SK-N-SH treated with all-trans-retinoic acid at 6 μM for 48 hours (cell line): ENCODE measurements around the gene MYOM1.

Experiments
- ATAC-seq: fragments of 200-7000 bp; cut with Tn5 transposase; 3 replicates; pipeline ENCODE4 v1.9.1; 2020; ENCODE audit warnings: mild to moderate bottlenecking, moderate library complexity
- ARNTL ChIP-seq: fragments of 450-650 bp; formaldehyde crosslinking; IDR thresholded peaks from 2 replicates; pipeline ENCODE4 v1.5.0; 2020; ENCODE audit warnings: low read depth, mild to moderate bottlenecking, moderate library complexity, borderline replicate concordance
- BACH2 ChIP-seq: fragments of 250-450 bp; sonication (Bioruptor Pico); IDR thresholded peaks from 2 replicates; pipeline ENCODE4 v1.9.0; 2021; ENCODE audit warnings: mild to moderate bottlenecking, borderline replicate concordance
- CSDC2 ChIP-seq: fragments of 250-450 bp; sonication (Bioruptor Pico); IDR thresholded peaks from 2 replicates; pipeline ENCODE4 v1.5.0; 2020; ENCODE audit warnings: mild to moderate bottlenecking, moderate library complexity
- ESRRG ChIP-seq: fragments of 250-450 bp; sonication (Bioruptor Pico); IDR thresholded peaks from 2 replicates; pipeline ENCODE4 v1.6.1; 2021; ENCODE audit warnings: mild to moderate bottlenecking
- GLIS3 ChIP-seq: fragments of 250-450 bp; sonication (Bioruptor Pico); IDR thresholded peaks from 2 replicates; pipeline ENCODE4 v1.5.0; 2020; ENCODE audit warnings: mild to moderate bottlenecking, moderate library complexity
- ISL1 ChIP-seq: fragments of 250-450 bp; sonication (Bioruptor Pico); IDR thresholded peaks from 2 replicates; pipeline ENCODE4 v2.1.2; 2022; ENCODE audit warnings: mild to moderate bottlenecking, moderate library complexity
- PATZ1 ChIP-seq: fragments of 250-450 bp; sonication (Bioruptor Pico); IDR thresholded peaks from 2 replicates; pipeline ENCODE4 v1.8.0; 2020; ENCODE audit warnings: mild to moderate bottlenecking, moderate library complexity, borderline replicate concordance
- PPARA ChIP-seq: fragments of 250-450 bp; sonication (Bioruptor Pico); IDR thresholded peaks from 2 replicates; pipeline ENCODE4 v1.5.0; 2020; ENCODE audit warnings: mild to moderate bottlenecking, borderline replicate concordance
- SNAI2 ChIP-seq: fragments of 250-450 bp; sonication (Bioruptor Pico); IDR thresholded peaks from 2 replicates; pipeline ENCODE4 v1.5.0; 2020; ENCODE audit warnings: mild to moderate bottlenecking, moderate library complexity
- TOX ChIP-seq: fragments of 250-450 bp; sonication (Bioruptor Pico); IDR thresholded peaks from 2 replicates; pipeline ENCODE4 v1.8.0; 2021; ENCODE audit warnings: mild to moderate bottlenecking, moderate library complexity, borderline replicate concordance
- TSHZ2 ChIP-seq: fragments of 250-450 bp; sonication (Bioruptor Pico); IDR thresholded peaks from 2 replicates; pipeline ENCODE4 v1.5.0; 2020; ENCODE audit warnings: mild to moderate bottlenecking, moderate library complexity
- ZC3H10 ChIP-seq: fragments of 250-450 bp; sonication (Bioruptor Pico); IDR thresholded peaks from 2 replicates; pipeline ENCODE4 v1.5.1; 2021; ENCODE audit warnings: mild to moderate bottlenecking, moderate library complexity
- ZFP3 ChIP-seq: fragments of 250-450 bp; sonication (Bioruptor Pico); IDR thresholded peaks from 2 replicates; pipeline ENCODE4 v1.5.0; 2020; ENCODE audit warnings: mild to moderate bottlenecking, moderate library complexity
- ZFP30 ChIP-seq: fragments of 450-650 bp; formaldehyde crosslinking; IDR thresholded peaks from 2 replicates; pipeline ENCODE4 v1.5.0; 2022; ENCODE audit warnings: mild to moderate bottlenecking, moderate library complexity
- ZNF565 ChIP-seq: fragments of 450-650 bp; formaldehyde crosslinking; conservative IDR thresholded peaks from 2 replicates; pipeline ENCODE4 v1.5.0; 2020; ENCODE audit warnings: low read depth, mild to moderate bottlenecking, moderate library complexity
- ZNF70 ChIP-seq: fragments of 450-650 bp; formaldehyde crosslinking; IDR thresholded peaks from 2 replicates; pipeline ENCODE4 v1.5.0; 2020; ENCODE audit warnings: mild to moderate bottlenecking, moderate library complexity
- ZNF8 ChIP-seq: fragments of 450-650 bp; formaldehyde crosslinking; IDR thresholded peaks from 2 replicates; pipeline ENCODE4 v1.5.0; 2020; ENCODE audit warnings: mild to moderate bottlenecking, moderate library complexity
- TF ChIP-seq, protein P1 (sequence below): fragments of 250-450 bp; sonication (Bioruptor Pico); IDR thresholded peaks from 2 replicates; pipeline ENCODE4 v1.8.0; 2021; ENCODE audit warnings: low read depth, mild to moderate bottlenecking, moderate library complexity, borderline replicate concordance
- TF ChIP-seq, protein P2 (sequence below): fragments of 250-450 bp; sonication (Bioruptor Pico); IDR thresholded peaks from 2 replicates; pipeline ENCODE4 v1.5.1; 2020; ENCODE audit warnings: low read depth, mild to moderate bottlenecking, moderate library complexity

MYOM1 gene

GRCh38 chr18:3162181-3162580 is 57.6 kb downstream of the MYOM1 start:
- no peak for ATAC-seq
- TF ChIP-seq ZC3H10 (CRISPR knock-in tag) (no peak), ZFP3 (CRISPR knock-in tag) (no peak), ZFP30 (CRISPR knock-in tag) (no peak), ZNF70 (CRISPR knock-in tag) (no peak), ZNF8 (no peak), GLIS3 (CRISPR knock-in tag) (no peak), BACH2 (CRISPR knock-in tag) (no peak), TSHZ2 (CRISPR knock-in tag) (no peak), PPARA (CRISPR knock-in tag) (no peak), ZNF565 (CRISPR knock-in tag) (no peak), PATZ1 (CRISPR knock-in tag) (no peak), ISL1 (CRISPR knock-in tag) (no peak), CSDC2 (CRISPR knock-in tag) (no peak)
- TF ChIP-seq, protein P1, sequence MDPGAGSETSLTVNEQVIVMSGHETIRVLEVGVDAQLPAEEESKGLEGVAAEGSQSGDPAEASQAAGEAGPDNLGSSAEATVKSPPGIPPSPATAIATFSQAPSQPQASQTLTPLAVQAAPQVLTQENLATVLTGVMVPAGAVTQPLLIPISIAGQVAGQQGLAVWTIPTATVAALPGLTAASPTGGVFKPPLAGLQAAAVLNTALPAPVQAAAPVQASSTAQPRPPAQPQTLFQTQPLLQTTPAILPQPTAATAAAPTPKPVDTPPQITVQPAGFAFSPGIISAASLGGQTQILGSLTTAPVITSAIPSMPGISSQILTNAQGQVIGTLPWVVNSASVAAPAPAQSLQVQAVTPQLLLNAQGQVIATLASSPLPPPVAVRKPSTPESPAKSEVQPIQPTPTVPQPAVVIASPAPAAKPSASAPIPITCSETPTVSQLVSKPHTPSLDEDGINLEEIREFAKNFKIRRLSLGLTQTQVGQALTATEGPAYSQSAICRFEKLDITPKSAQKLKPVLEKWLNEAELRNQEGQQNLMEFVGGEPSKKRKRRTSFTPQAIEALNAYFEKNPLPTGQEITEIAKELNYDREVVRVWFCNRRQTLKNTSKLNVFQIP (CRISPR knock-in tag), result no peak

DNA sequence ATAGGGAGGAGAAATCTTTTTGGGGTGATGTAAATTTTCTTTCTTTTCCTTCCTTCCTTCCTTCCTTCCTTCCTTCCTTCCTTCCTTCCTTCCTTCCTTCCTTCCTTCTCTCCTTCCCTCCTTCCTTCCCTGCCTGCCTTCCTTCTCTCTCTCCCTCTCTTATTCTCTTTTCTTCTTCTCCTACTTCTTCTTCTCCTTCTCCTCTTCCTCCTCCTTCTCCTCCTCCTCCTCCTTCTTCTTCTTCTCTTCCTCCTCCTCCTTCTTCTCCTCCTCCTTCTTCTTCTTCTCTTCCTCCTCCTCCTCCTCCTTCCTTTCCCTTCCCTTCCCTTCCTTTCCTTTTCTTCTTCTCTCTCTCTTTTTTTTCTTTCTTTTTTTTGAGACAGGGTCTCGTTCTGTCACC is 59.9 kb downstream of the MYOM1 start:
- ATAC-seq, result no peak

GRCh38 chr18:3157606-3158005 is 62.2 kb downstream of the MYOM1 start:
- TF ChIP-seq, protein P2, sequence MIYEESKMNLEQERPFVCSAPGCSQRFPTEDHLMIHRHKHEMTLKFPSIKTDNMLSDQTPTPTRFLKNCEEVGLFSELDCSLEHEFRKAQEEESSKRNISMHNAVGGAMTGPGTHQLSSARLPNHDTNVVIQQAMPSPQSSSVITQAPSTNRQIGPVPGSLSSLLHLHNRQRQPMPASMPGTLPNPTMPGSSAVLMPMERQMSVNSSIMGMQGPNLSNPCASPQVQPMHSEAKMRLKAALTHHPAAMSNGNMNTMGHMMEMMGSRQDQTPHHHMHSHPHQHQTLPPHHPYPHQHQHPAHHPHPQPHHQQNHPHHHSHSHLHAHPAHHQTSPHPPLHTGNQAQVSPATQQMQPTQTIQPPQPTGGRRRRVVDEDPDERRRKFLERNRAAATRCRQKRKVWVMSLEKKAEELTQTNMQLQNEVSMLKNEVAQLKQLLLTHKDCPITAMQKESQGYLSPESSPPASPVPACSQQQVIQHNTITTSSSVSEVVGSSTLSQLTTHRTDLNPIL (CRISPR knock-in tag), result no peak
- TF ChIP-seq ZNF70 (CRISPR knock-in tag) (no peak), ISL1 (CRISPR knock-in tag) (no peak), SNAI2 (CRISPR knock-in tag) (no peak), TOX (CRISPR knock-in tag) (no peak), ZFP3 (CRISPR knock-in tag) (no peak), ARNTL (CRISPR knock-in tag) (no peak), TSHZ2 (CRISPR knock-in tag) (no peak), ZFP30 (CRISPR knock-in tag) (no peak)
- no peak for ATAC-seq

More for the DNA sequence above, 59.9 kb downstream of the MYOM1 start:
- TF ChIP-seq GLIS3 (CRISPR knock-in tag) (no peak), ESRRG (CRISPR knock-in tag) (no peak), ZFP30 (CRISPR knock-in tag) (no peak), BACH2 (CRISPR knock-in tag) (no peak), PATZ1 (CRISPR knock-in tag) (no peak)
- TF ChIP-seq, protein P2 (CRISPR knock-in tag), result no peak
